Right lobe of liver (tissue), 4 donors: ENCODE results near the gene EDN2.

Experiments used
- CTCF ChIP-seq, 4 donors: fragments of 200-600 bp in 3 of 4; fragments of 450-650 bp in 1 of 4; IDR thresholded peaks; one replicate each; pipeline versions ENCODE4 v1.5.1 to v1.8.0; 2016 to 2022; ENCODE audit warnings: antibody characterized with exemption in 4 of 4, mild to moderate bottlenecking in 2 of 4
- POLR2A ChIP-seq: fragments of 450-650 bp; IDR thresholded peaks from one replicate; pipeline ENCODE4 v1.6.1; 2017; ENCODE audit warnings: antibody characterized with exemption, mild to moderate bottlenecking
- donor health status: DM: no; HTN: no; CAD: no.
- donor health status: DM: no; HTN: no; CAD: no.
- donor health status: DM: no; HTN: yes; CAD: no.

DNA sequence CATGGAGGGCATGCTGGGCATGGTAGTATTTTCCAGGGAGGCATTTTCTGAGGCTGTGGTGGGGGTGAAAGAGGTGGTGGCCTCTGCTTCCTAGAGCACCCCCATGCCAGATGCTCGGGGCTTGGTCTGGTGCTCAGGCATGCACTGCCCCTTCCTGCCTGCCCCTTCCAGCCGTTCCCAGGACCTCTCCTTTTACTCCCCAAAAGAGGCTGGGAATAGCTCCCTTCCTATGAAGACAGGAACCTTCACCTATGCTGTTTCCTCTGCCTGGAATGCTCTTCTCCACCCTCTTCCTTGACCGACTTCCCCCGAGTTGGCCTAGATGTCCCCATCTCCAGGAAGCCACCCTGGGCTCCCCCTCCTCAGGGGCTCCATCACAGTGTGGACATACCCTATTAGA lies 9.1 kb downstream of the EDN2 start:
- TF ChIP-seq CTCF (IDR thresholded peaks at IDR 0.05) (no peak), POLR2A (no peak)
